CD8-positive, alpha-beta memory T cell (primary cell): ENCODE measurements around the gene AVL9. TPM values are rescaled to one million over a fixed set of nuclear protein-coding genes. Genes with fewer than 3 reads are reported as not detected.
"Not testable (repeated sequence)": the region's sequence is repeated elsewhere in the genome, so short reads cannot be mapped to it uniquely, and the experiment has no call there.

Source experiments
- CTCF ChIA-PET: fragments of 350-600 bp; sonication (Branson Sonifier 250); formaldehyde crosslinking; loops from one replicate; lab custom pipeline; 2021; ENCODE audit warnings: antibody characterized with exemption; lab: Charles Lee
- POLR2A ChIA-PET: fragments of 350-600 bp; sonication (Branson Sonifier 250); formaldehyde crosslinking; loops from one replicate; lab custom pipeline; 2021; ENCODE audit warnings: antibody characterized with exemption; lab: Charles Lee
- DNase-seq, 5 donors: peaks; one replicate each; pipeline versions ENCODE4 v3.0.0 to v3.0.0-alpha.2; 2020 to 2022; ENCODE audit warnings: mixed read lengths in 1 of 5
- H3K27ac ChIP-seq: one replicate; pipeline ENCODE4 v1.7.0; 2013; ENCODE audit warnings: low read depth, mild to moderate bottlenecking, low read length, moderate library complexity
- H3K27me3 ChIP-seq: 2 replicates; pipeline ENCODE4 v1.7.0; 2013; ENCODE audit warnings: low read length, mild to moderate bottlenecking; ENCODE audit not compliant: insufficient read depth, poor library complexity, severe bottlenecking
- H3K36me3 ChIP-seq: 2 replicates; pipeline ENCODE4 v1.7.0; 2013; ENCODE audit warnings: mild to moderate bottlenecking, low read length, moderate library complexity; ENCODE audit not compliant: insufficient read depth
- H3K4me1 ChIP-seq: 2 replicates; pipeline ENCODE4 v1.7.0; 2013; ENCODE audit warnings: mild to moderate bottlenecking, low read length, moderate library complexity; ENCODE audit not compliant: insufficient read depth
- H3K4me3 ChIP-seq: 2 replicates; pipeline ENCODE4 v1.7.0; 2013; ENCODE audit warnings: mild to moderate bottlenecking, low read length
- H3K9me3 ChIP-seq: 2 replicates; pipeline ENCODE4 v1.7.0; 2013; ENCODE audit warnings: mild to moderate bottlenecking, low read length
- H3K27ac Mint-ChIP-seq, 8 donors: one replicate each; pipeline ENCODE4 v1.8.0; 2020 to 2021; ENCODE audit warnings: mixed read lengths in 8 of 8, mild to moderate bottlenecking in 6 of 8, inconsistent platforms in 3 of 8, moderate library complexity in 3 of 8
- H3K27me3 Mint-ChIP-seq, 2 donors: one replicate each; pipeline ENCODE4 v1.8.0; 2020 to 2021; ENCODE audit warnings: mixed read lengths in 2 of 2, mild to moderate bottlenecking in 1 of 2, moderate library complexity in 1 of 2
- H3K36me3 Mint-ChIP-seq, 3 donors: one replicate each; pipeline ENCODE4 v1.8.0; 2020 to 2021; ENCODE audit warnings: mixed read lengths in 3 of 3, inconsistent platforms in 1 of 3, mild to moderate bottlenecking in 1 of 3
- H3K4me1 Mint-ChIP-seq, 3 donors: one replicate each; pipeline ENCODE4 v1.8.0; 2020 to 2021; ENCODE audit warnings: mixed read lengths in 3 of 3, inconsistent platforms in 1 of 3, mild to moderate bottlenecking in 1 of 3
- H3K4me3 Mint-ChIP-seq, 7 donors: one replicate each; pipeline ENCODE4 v1.8.0; 2020 to 2021; ENCODE audit warnings: mixed read lengths in 7 of 7, mild to moderate bottlenecking in 6 of 7, moderate library complexity in 4 of 7, inconsistent platforms in 2 of 7
- H3K9me3 Mint-ChIP-seq, 5 donors: one replicate each; pipeline ENCODE4 v1.8.0; 2020 to 2022; ENCODE audit warnings: mixed read lengths in 5 of 5, mild to moderate bottlenecking in 3 of 5, moderate library complexity in 2 of 5, inconsistent platforms in 1 of 5
- polyA plus RNA-seq: library from polyadenylated mRNA; unstranded; fragments of 300-500 nt; fragmentation: Illumina TruSeq; gene quantifications from one replicate; pipeline ENCODE4 v1.2.3, GENCODE V29; 2021
- total RNA-seq, 2 experiments: library from RNA; stranded (reverse); gene quantifications; one replicate each; pipeline ENCODE4 v1.2.3, GENCODE V29; 2021

The AVL9 gene
- total and polyA plus RNA-seq, 3 experiments from 2014 or later: 11.0 to 57.0 (median 49.6) TPM

- H3K27me3 ChIP-seq: no peaks in the 10 kb centered on the region
- no peaks in the 10 kb centered on the region for H3K36me3 ChIP-seq
- no peaks in the 10 kb centered on the region for H3K4me1 Mint-ChIP-seq
- no peaks in the 10 kb centered on the region for H3K9me3 Mint-ChIP-seq
- H3K4me3 ChIP-seq: no peak overlapping the region
- DNase-seq: no peak
- no peaks in the 10 kb centered on the region for H3K9me3 ChIP-seq
- H3K4me1 ChIP-seq: no peaks in the 10 kb centered on the region
- no peak overlapping the region for H3K27ac Mint-ChIP-seq
- H3K27me3 Mint-ChIP-seq: peaks cover 0 to 3% of the 10 kb centered on the region in 2 donors
- H3K27ac ChIP-seq: no peak overlapping the region
- POLR2A ChIA-PET: no interaction called here
- peaks cover 0 to 8% (median 0%) of the 10 kb centered on the region in 3 donors for H3K36me3 Mint-ChIP-seq
- H3K4me3 Mint-ChIP-seq: no peak overlapping the region
- CTCF ChIA-PET: interaction anchor here (0.5 kb wide), 1 partner anchor 302 kb away, joined by 3 read pairs; no protein-coding TSS in a partner anchor
These were observed 135.7 kb downstream of the AVL9 start for GRCh38 chr7:32631021-32631420.

GRCh38 chr7:32631590-32632497 is 136.6 kb downstream of the AVL9 start:
- CTCF ChIA-PET, H3K27ac ChIP-seq, H3K4me1 ChIP-seq, POLR2A ChIA-PET, DNase-seq, H3K4me1 Mint-ChIP-seq, H3K4me3 Mint-ChIP-seq, H3K4me3 ChIP-seq, H3K36me3 ChIP-seq, H3K9me3 Mint-ChIP-seq, H3K27me3 ChIP-seq, H3K27me3 Mint-ChIP-seq, H3K36me3 Mint-ChIP-seq, H3K27ac Mint-ChIP-seq, H3K9me3 ChIP-seq: not testable (repeated sequence)

- POLR2A ChIA-PET, CTCF ChIA-PET, H3K4me3 Mint-ChIP-seq, H3K36me3 Mint-ChIP-seq, H3K4me3 ChIP-seq, H3K27me3 Mint-ChIP-seq, H3K4me1 ChIP-seq, DNase-seq, H3K27ac Mint-ChIP-seq, H3K9me3 ChIP-seq, H3K27ac ChIP-seq, H3K4me1 Mint-ChIP-seq, H3K9me3 Mint-ChIP-seq, H3K27me3 ChIP-seq, H3K36me3 ChIP-seq: not testable (repeated sequence)
These were observed 138.2 kb downstream of the AVL9 start for GRCh38 chr7:32633446-32633845.

- H3K27me3 Mint-ChIP-seq, H3K4me3 Mint-ChIP-seq, H3K36me3 ChIP-seq, H3K9me3 Mint-ChIP-seq, H3K4me1 Mint-ChIP-seq, POLR2A ChIA-PET, CTCF ChIA-PET, H3K36me3 Mint-ChIP-seq, H3K4me1 ChIP-seq, DNase-seq, H3K4me3 ChIP-seq, H3K27ac Mint-ChIP-seq, H3K9me3 ChIP-seq, H3K27me3 ChIP-seq: not testable (repeated sequence)
- peak overlapping the region; percentile 12 for H3K27ac ChIP-seq
These were observed 139.6 kb downstream of the AVL9 start for GRCh38 chr7:32634798-32635393.

GRCh38 chr7:32636725-32637462 is 141.6 kb downstream of the AVL9 start:
- H3K4me1 Mint-ChIP-seq, H3K36me3 ChIP-seq, H3K9me3 Mint-ChIP-seq, H3K4me3 ChIP-seq, H3K4me3 Mint-ChIP-seq, POLR2A ChIA-PET, H3K9me3 ChIP-seq, H3K36me3 Mint-ChIP-seq, H3K27ac ChIP-seq, H3K27ac Mint-ChIP-seq, H3K4me1 ChIP-seq, CTCF ChIA-PET, H3K27me3 Mint-ChIP-seq, H3K27me3 ChIP-seq: not testable (repeated sequence)
- DNase-seq: peak in 1 of 5 donors; percentile 1

- DNase-seq, H3K36me3 Mint-ChIP-seq, H3K9me3 ChIP-seq, H3K4me1 ChIP-seq, H3K4me3 ChIP-seq, H3K4me1 Mint-ChIP-seq, H3K27ac ChIP-seq, H3K4me3 Mint-ChIP-seq, POLR2A ChIA-PET, H3K9me3 Mint-ChIP-seq, H3K27me3 Mint-ChIP-seq, H3K36me3 ChIP-seq, H3K27me3 ChIP-seq, CTCF ChIA-PET: not testable (repeated sequence)
- H3K27ac Mint-ChIP-seq: peak overlapping the region in 1 of 8 donors; percentile 63
These were observed 142.3 kb downstream of the AVL9 start for GRCh38 chr7:32637611-32638010.

Other genes starting within 250 kb of the AVL9 start
- gene LSM5, start 5.1 kb upstream of the AVL9 start, total RNA-seq: 100 to 1,000 TPM; 130 to 133 TPM
- gene LSM5, start 5.1 kb upstream of the AVL9 start, polyA plus RNA-seq: 115 TPM